DND-41 (cell line): Measurements from ENCODE around the gene CCDC92B.
A peak's percentile ranks its signal among the peaks of the same experiment; 100 is the strongest.
"Not testable (repeated sequence)": the region's sequence is repeated elsewhere in the genome, so short reads cannot be mapped to it uniquely, and the experiment has no call there.

Experiments used
- ATAC-seq: fragments of 200-7000 bp; cut with Tn5 transposase; 3 replicates; pipeline ENCODE4 v1.9.1; 2021; ENCODE audit warnings: low read depth; ENCODE audit not compliant: insufficient read depth
- DNase-seq: peaks from one replicate; pipeline ENCODE4 v3.0.0-alpha.2; 2020
- H2AFZ ChIP-seq: 2 replicates; pipeline ENCODE4 v1.6.0; 2012; ENCODE audit warnings: low read depth, low read length
- H3K27ac ChIP-seq: 2 replicates; pipeline ENCODE4 v1.5.1; 2012; ENCODE audit warnings: low read length, inconsistent platforms
- H3K27me3 ChIP-seq: fragments of 200-600 bp; sonication (generic); 2 replicates; pipeline ENCODE4 v1.6.0; 2012; ENCODE audit warnings: low read length, mild to moderate bottlenecking, inconsistent platforms; ENCODE audit not compliant: insufficient read depth, poor library complexity
- H3K36me3 ChIP-seq: 2 replicates; pipeline ENCODE4 v1.5.1; 2012; ENCODE audit warnings: low read length, inconsistent platforms; ENCODE audit not compliant: insufficient read depth
- H3K4me1 ChIP-seq: 2 replicates; pipeline ENCODE4 v1.5.1; 2012; ENCODE audit warnings: mild to moderate bottlenecking, low read length; ENCODE audit not compliant: insufficient read depth
- H3K4me2 ChIP-seq: 2 replicates; pipeline ENCODE4 v1.6.0; 2012; ENCODE audit warnings: mild to moderate bottlenecking, moderate library complexity, low read length, inconsistent platforms; ENCODE audit not compliant: insufficient read depth
- H3K4me3 ChIP-seq, 2 experiments: fragments of 200-600 bp in 1 of 2; shearing (Covaris generic) in 1 of 2; 2 replicates each; pipeline ENCODE4 v1.5.1; 2012 to 2016; ENCODE audit warnings: inconsistent platforms in 2 of 2, low read length in 2 of 2, mild to moderate bottlenecking in 2 of 2, low read depth in 1 of 2, moderate library complexity in 1 of 2
- H3K79me2 ChIP-seq: 2 replicates; pipeline ENCODE4 v1.6.0; 2012; ENCODE audit warnings: low read length, inconsistent platforms; ENCODE audit not compliant: insufficient read depth
- H3K9ac ChIP-seq: 2 replicates; pipeline ENCODE4 v1.6.0; 2012; ENCODE audit warnings: low read depth, mild to moderate bottlenecking, inconsistent platforms, low read length, moderate library complexity
- H3K9me3 ChIP-seq: 2 replicates; pipeline ENCODE4 v1.5.1; 2012; ENCODE audit warnings: low read length, moderate library complexity, mild to moderate bottlenecking, inconsistent platforms; ENCODE audit not compliant: insufficient read depth, severe bottlenecking
- H4K20me1 ChIP-seq: 2 replicates; pipeline ENCODE4 v1.6.0; 2012; ENCODE audit warnings: low read length; ENCODE audit not compliant: insufficient read depth
- EZH2 ChIP-seq: IDR thresholded peaks from 3 replicates; pipeline ENCODE4 v1.6.1; 2012; ENCODE audit warnings: borderline replicate concordance, low read depth, mild to moderate bottlenecking, moderate library complexity, low read length, inconsistent platforms; ENCODE audit not compliant: severe bottlenecking
- TF ChIP-seq, protein P1 (sequence below): IDR thresholded peaks from 2 replicates; pipeline ENCODE4 v1.5.1; 2012; ENCODE audit warnings: borderline replicate concordance, low read length, moderate library complexity, mild to moderate bottlenecking; ENCODE audit not compliant: poor library complexity, severe bottlenecking; ENCODE audit errors: extremely low read depth

The CCDC92B gene

GRCh38 chr17:2789700-2790099 is 40.2 kb upstream of the CCDC92B start:
- no peak overlapping the region for H3K9ac ChIP-seq
- no peaks in the 10 kb centered on the region for H3K79me2 ChIP-seq
- no peak for TF ChIP-seq EZH2
- TF ChIP-seq, protein P1, sequence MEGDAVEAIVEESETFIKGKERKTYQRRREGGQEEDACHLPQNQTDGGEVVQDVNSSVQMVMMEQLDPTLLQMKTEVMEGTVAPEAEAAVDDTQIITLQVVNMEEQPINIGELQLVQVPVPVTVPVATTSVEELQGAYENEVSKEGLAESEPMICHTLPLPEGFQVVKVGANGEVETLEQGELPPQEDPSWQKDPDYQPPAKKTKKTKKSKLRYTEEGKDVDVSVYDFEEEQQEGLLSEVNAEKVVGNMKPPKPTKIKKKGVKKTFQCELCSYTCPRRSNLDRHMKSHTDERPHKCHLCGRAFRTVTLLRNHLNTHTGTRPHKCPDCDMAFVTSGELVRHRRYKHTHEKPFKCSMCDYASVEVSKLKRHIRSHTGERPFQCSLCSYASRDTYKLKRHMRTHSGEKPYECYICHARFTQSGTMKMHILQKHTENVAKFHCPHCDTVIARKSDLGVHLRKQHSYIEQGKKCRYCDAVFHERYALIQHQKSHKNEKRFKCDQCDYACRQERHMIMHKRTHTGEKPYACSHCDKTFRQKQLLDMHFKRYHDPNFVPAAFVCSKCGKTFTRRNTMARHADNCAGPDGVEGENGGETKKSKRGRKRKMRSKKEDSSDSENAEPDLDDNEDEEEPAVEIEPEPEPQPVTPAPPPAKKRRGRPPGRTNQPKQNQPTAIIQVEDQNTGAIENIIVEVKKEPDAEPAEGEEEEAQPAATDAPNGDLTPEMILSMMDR: no peak
- ATAC-seq (no peak), DNase-seq (no peak)
- no peak overlapping the region for H3K4me2 ChIP-seq
- H3K4me3 ChIP-seq: no peak overlapping the region
- peaks cover 17% of the 10 kb centered on the region for H3K4me1 ChIP-seq
- H3K27ac ChIP-seq: no peak overlapping the region
- peaks cover 3% of the 10 kb centered on the region for H3K27me3 ChIP-seq
- H3K36me3 ChIP-seq: no peaks in the 10 kb centered on the region
- H2AFZ ChIP-seq: no peak overlapping the region
- 0 out of 2 replicates have a peak, but pooled peaks cover 2% of the 10 kb centered on the region for H4K20me1 ChIP-seq
- no peaks in the 10 kb centered on the region for H3K9me3 ChIP-seq

DNA sequence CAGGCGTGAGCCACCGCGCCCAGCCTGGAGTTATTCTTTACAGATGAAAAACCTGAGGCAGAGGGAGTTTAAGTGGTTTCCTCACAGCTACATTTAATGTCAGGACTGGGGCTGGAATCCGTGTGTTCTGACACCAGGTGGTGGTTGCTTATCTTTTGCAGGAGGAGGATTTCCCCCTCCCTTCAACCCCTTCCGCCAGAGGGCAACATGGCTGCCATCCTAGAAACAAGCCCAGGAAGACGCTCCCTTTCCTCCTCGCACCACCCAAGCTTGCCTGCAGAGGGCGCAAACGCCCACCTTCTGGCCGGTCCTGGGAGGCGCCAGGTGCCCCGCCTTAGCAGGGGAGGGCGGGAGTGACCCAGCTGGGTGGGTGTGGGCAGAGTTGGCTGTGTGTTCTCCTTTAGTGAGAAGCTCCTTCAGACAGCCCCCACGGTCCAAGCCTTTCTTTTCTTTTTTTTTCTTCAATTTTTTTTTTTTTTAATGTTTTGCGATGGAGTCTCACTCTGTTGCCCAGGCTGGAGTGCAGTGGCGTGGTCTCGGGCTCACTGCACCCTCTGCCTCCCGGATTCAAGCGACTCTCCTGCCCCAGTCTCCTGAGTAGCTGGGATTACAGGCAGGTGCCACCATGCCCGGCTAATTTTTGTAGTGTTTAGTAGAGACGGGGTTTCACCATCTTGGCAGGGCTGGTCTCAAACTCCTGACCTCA is 36.9 kb upstream of the CCDC92B start:
- Histone ChIP-seq H3K4me3 (no peak overlapping the region), H3K36me3 (no peaks in the 10 kb centered on the region), H3K27me3 (peaks cover 3% of the 10 kb centered on the region), H3K9ac (no peak overlapping the region), H3K4me1 (peaks cover 8% of the 10 kb centered on the region), H3K27ac (no peak overlapping the region), H4K20me1 (0 out of 2 replicates have a peak, but pooled peaks cover 2% of the 10 kb centered on the region), H3K79me2 (no peaks in the 10 kb centered on the region), H2AFZ (peak overlapping the region; percentile 46), H3K9me3 (no peaks in the 10 kb centered on the region), H3K4me2 (peak overlapping the region; percentile 18; the same call in 1 of the 2 replicates)
- TF ChIP-seq, protein P1: peak; percentile 96
- TF ChIP-seq EZH2: no peak
- DNase-seq (peak; percentile 96), ATAC-seq (peak; percentile 98)

- H3K4me1 ChIP-seq, H2AFZ ChIP-seq, H3K27ac ChIP-seq, H3K4me3 ChIP-seq, H3K36me3 ChIP-seq, H3K9me3 ChIP-seq, H3K27me3 ChIP-seq, H4K20me1 ChIP-seq, H3K4me2 ChIP-seq, H3K9ac ChIP-seq, ATAC-seq, DNase-seq, H3K79me2 ChIP-seq: not testable (repeated sequence)
Observed at GRCh38 chr17:2785376-2785775, 35.9 kb upstream of the CCDC92B start.

GRCh38 chr17:2784864-2785263 is 35.4 kb upstream of the CCDC92B start:
- Histone ChIP-seq H3K9ac (no peak overlapping the region), H3K36me3 (no peaks in the 10 kb centered on the region), H3K9me3 (no peaks in the 10 kb centered on the region), H3K4me2 (no peak overlapping the region), H2AFZ (no peak overlapping the region), H3K4me3 (no peak overlapping the region), H3K79me2 (no peaks in the 10 kb centered on the region), H3K27ac (no peak overlapping the region), H3K27me3 (peaks cover 3% of the 10 kb centered on the region), H3K4me1 (peaks cover 8% of the 10 kb centered on the region), H4K20me1 (no peaks in the 10 kb centered on the region; the same call in 1 of the 2 replicates)
- no peak for TF ChIP-seq EZH2
- TF ChIP-seq, protein P1: no peak
- DNase-seq (no peak), ATAC-seq (no peak)
